Endometrial microvascular endothelial cells (primary cell): Measurements from ENCODE around the gene FLCN. TPM values are rescaled to one million over a fixed set of nuclear protein-coding genes. Genes with fewer than 3 reads are reported as not detected.

ENCODE experiments used
- in situ Hi-C: cut with HindIII; loops from 2 replicates; pipeline ENCODE4 v1.10.0; 2017; ENCODE audit warnings: low sequenced_read_pairs, low pct_unique_long_range_greater_than_20kb; ENCODE audit errors: inconsistent ontology term
- total RNA-seq: library from RNA; depleted of rRNA; stranded (reverse); fragments of >200 nt; gene quantifications from one replicate; pipeline ENCODE4 v1.2.3, GENCODE V29; 2015; ENCODE audit errors: inconsistent ontology term

Gene FLCN
- total RNA-seq, 1 donor from 2014 or later: 39.4 TPM

DNA sequence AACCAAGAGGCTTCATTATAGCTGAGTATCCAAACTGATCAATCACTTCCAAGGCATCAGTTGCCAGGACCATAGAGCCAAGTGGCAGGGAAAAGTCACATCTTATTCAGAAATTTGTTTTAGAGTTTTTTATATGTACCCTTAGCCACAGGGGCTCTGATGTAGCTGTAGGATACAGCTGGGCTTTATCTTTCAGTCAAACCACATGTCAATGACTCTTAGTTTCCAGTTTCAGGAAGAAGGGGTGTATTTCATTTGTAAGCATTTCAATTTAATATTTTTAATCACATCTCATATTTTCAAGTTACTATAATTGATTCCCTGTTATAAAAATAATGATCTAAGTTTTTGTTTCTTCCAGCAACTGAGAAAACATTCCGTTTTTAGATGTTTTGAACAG is 2.9 kb upstream of the FLCN start:
- in situ Hi-C loops: no loop called here

- in situ Hi-C loops: no loop called here
Observed at GRCh38 chr17:17236295-17237025, 508 bp downstream of the FLCN start.

- in situ Hi-C loops: no loop called here
Observed at GRCh38 chr17:17235212-17236174, 1.5 kb downstream of the FLCN start.

GRCh38 chr17:17232303-17232621 is 4.7 kb downstream of the FLCN start:
- in situ Hi-C loops: no loop called here

DNA sequence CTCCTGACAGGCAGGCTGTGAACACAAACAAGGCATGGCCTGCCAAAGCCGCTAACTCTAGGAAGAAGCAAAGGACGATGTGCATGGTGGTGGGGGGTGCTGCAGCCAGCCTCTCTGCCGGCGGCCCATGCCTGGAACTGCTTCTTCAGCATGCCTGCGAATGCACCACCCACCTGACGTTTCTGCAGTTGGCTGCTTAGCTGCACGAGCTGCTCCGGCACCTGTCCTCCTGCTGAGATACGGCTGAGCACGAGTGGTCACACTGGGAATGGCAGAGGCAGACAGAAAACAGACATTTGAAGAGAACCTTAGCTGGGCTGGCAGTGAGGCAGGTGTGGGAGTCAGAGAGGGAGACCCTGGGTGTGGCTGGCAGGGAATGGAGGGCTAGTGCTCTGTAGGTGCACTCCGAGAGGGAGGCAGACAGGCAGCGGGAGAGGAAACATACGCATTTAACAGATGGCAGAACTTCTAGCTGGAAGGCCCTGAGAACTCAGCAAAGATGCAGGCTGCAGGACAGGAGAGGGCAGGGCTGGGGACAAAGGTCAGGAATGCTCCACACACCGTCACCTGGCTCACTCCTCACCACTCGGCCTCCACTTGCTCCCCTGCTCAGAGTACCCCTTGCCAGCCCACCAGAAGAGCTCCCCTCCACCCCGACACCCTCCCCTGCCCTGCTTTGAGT is 5.2 kb downstream of the FLCN start:
- in situ Hi-C loops: no loop called here

- in situ Hi-C loops: no loop called here
Observed at GRCh38 chr17:17229416-17230384, 7.3 kb downstream of the FLCN start.

DNA sequence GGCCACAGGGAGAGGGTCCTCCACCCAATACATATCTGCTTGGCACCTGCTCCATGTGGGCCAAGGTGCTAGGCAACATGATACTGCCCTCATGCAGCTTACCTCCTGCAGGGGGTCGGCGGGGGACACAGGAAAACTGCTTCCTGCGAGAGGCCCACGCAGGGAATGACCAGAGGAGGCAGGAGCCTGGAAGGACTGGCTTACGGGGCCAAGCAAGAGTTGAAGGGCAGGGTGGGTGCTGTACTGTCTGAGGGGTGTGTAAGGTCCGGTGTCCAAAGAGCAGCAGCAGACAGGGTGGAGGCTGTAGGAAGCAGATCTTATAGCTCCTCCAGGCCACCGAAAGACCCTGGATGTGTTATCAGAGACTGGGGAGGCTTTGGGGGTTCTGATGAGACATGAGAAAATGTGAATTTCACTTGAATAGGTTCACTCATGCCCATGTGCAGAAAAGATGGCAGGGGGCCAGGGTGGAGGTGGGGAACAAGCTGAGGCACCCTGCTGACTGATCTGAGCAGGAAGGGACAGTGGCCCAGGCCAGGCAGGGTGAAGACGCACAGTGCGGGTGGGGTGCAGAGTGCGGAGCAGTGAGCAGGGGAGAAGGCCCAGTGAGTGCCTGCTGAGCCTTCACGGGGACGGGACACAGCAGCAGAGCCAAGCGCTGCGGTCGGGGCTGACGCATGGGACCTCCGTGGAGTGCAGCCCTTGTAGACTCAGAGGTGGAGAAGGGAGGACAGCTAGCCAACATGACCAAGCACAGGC is 8.3 kb downstream of the FLCN start:
- in situ Hi-C loops: no loop called here

- in situ Hi-C loops: no loop called here
Observed at GRCh38 chr17:17227608-17228520, 9.1 kb downstream of the FLCN start.

GRCh38 chr17:17226451-17227265 is 10.3 kb downstream of the FLCN start:
- in situ Hi-C loops: no loop called here

- in situ Hi-C loops: no loop called here
Observed at GRCh38 chr17:17225901-17226300, 11.1 kb downstream of the FLCN start.

DNA sequence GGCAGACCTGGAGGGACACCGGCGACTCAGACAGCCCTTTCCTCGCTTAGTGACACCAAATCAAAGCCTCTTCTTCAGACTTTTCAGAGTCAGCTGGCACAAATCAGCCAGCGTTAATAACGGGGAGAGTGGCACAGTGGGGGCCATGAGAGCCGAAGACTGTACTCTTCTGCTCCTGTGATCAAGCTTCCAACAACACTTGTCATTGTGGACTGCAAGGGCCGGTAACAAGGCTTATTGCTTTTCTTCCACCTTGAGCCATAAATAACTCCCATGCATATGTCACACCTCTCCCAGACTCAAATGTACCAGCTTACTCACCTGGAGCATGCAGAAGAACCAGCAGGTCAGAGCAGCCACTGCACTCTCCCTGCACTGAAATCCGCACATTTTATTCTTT is 12.8 kb downstream of the FLCN start:
- in situ Hi-C loops: no loop called here

- in situ Hi-C loops: no loop called here
Observed at GRCh38 chr17:17223736-17224135, 13.2 kb downstream of the FLCN start.

- in situ Hi-C loops: no loop called here
Observed at GRCh38 chr17:17221329-17221728, 15.6 kb downstream of the FLCN start.

- in situ Hi-C loops: no loop called here
Observed at GRCh38 chr17:17220529-17220928, 16.4 kb downstream of the FLCN start.

GRCh38 chr17:17217995-17218394 is 19.0 kb downstream of the FLCN start:
- in situ Hi-C loops: no loop called here

GRCh38 chr17:17216776-17217175 is 20.2 kb downstream of the FLCN start:
- in situ Hi-C loops: no loop called here
